K562 (cell line): ENCODE data around the gene EHBP1. TPM values are rescaled to one million over a fixed set of nuclear protein-coding genes. Genes with fewer than 3 reads are reported as not detected.

Source experiments
- ATAC-seq: fragments of 200-7000 bp; cut with Tn5 transposase; 3 replicates; pipeline ENCODE4 v1.9.1; 2020; ENCODE audit warnings: moderate library complexity
- BruUV-seq: library from RNA; stranded (reverse); fragments of 400-500 nt; replicated peaks from 2 replicates; lab custom pipeline; 2021; lab: Mats Ljungman, UMichigan
- CTCF ChIA-PET: fragments of 300-600 bp; formaldehyde crosslinking; extraction: SDS; loops from one replicate; lab custom pipeline; 2021; ENCODE audit warnings: low intra/inter-chr PET ratio; lab: Yijun Ruan, JAX
- POLR2A ChIA-PET: fragments of 300-600, 350-650 bp; sonication (Branson Sonifier 250); formaldehyde crosslinking; extraction: SDS; loops from one replicate; lab custom pipeline; 2021; ENCODE audit warnings: antibody characterized with exemption, inconsistent platforms; lab: Yijun Ruan, JAX
- DNase-seq, 4 experiments: peaks; one replicate each; pipeline versions ENCODE4 v3.0.0 to v3.0.0-alpha.2; 2011 to 2018; ENCODE audit warnings: low spot score in 3 of 4, mixed read lengths in 3 of 4; ENCODE audit errors: extremely low read depth in 1 of 4
- FAIRE-seq: peaks from 2 replicates; lab custom pipeline; 2011; peaks lifted over from hg19 to GRCh38; lab: Jason Lieb, UNC
- H2AFZ ChIP-seq: 2 replicates; pipeline ENCODE4 v1.6.0; 2011; ENCODE audit warnings: low read depth, low read length, control low read depth, inconsistent platforms
- H3K27ac ChIP-seq: fragments of 200-600 bp; 3 replicates; pipeline ENCODE4 v1.8.0; 2011; ENCODE audit warnings: low read depth, mild to moderate bottlenecking, control low read depth, inconsistent platforms, low read length, moderate library complexity, mixed read lengths; ENCODE audit errors: extremely low read depth
- H3K27me3 ChIP-seq, 2 experiments: fragments of 300-600 bp in 1 of 2; 2 replicates in 1 of 2; 3 replicates in 1 of 2; pipeline versions ENCODE4 v1.6.0 to v1.8.0; 2011; ENCODE audit warnings: inconsistent platforms in 2 of 2, low read length in 2 of 2, mild to moderate bottlenecking in 1 of 2, mixed read lengths in 1 of 2, moderate library complexity in 1 of 2; ENCODE audit not compliant: control insufficient read depth in 2 of 2, insufficient read depth in 2 of 2
- H3K36me3 ChIP-seq: fragments of 300-600 bp; 3 replicates; pipeline ENCODE4 v1.8.0; 2011; ENCODE audit warnings: mild to moderate bottlenecking, low read length, inconsistent platforms; ENCODE audit not compliant: control insufficient read depth, insufficient read depth
- H3K4me1 ChIP-seq, 2 experiments: fragments of 200-600 bp in 1 of 2; replicated peaks in 1 of 2; 2 replicates in 1 of 2; 3 replicates in 1 of 2; pipeline versions ENCODE4 v1.5.1 to v1.8.0; 2011; ENCODE audit warnings: inconsistent platforms in 2 of 2, low read length in 2 of 2, mild to moderate bottlenecking in 1 of 2, mixed read lengths in 1 of 2, moderate library complexity in 1 of 2; ENCODE audit not compliant: control insufficient read depth in 2 of 2, insufficient read depth in 2 of 2
- H3K4me2 ChIP-seq: 2 replicates; pipeline ENCODE4 v1.6.1; 2011; ENCODE audit warnings: low read length, control low read depth, inconsistent platforms, mixed read lengths; ENCODE audit not compliant: insufficient read depth
- H3K4me3 ChIP-seq: fragments of 200-600 bp; sonication (generic), shearing (Covaris generic); 2 replicates; pipeline ENCODE4 v1.5.1; 2016; ENCODE audit warnings: control low read depth, inconsistent platforms
- H3K79me2 ChIP-seq: fragments of 200-600 bp; 3 replicates; pipeline ENCODE4 v1.8.0; 2011; ENCODE audit warnings: low read length, inconsistent platforms; ENCODE audit not compliant: control insufficient read depth, insufficient read depth
- H3K9ac ChIP-seq, 2 experiments: 2 replicates each; pipeline versions ENCODE4 v1.6.0 to v1.6.1; 2011; ENCODE audit warnings: low read depth in 2 of 2, low read length in 2 of 2, control low read depth in 1 of 2, inconsistent platforms in 1 of 2, mild to moderate bottlenecking in 1 of 2, mixed read lengths in 1 of 2; ENCODE audit not compliant: insufficient read depth in 1 of 2
- H3K9me1 ChIP-seq: one replicate; pipeline ENCODE4 v1.6.0; 2011; ENCODE audit warnings: inconsistent platforms, mild to moderate bottlenecking, low read length, moderate library complexity; ENCODE audit not compliant: control insufficient read depth, insufficient read depth
- H3K9me3 ChIP-seq: replicated peaks from 2 replicates; pipeline ENCODE4 v1.5.1; 2011; ENCODE audit warnings: low read depth, low read length, inconsistent platforms; ENCODE audit not compliant: control insufficient read depth, insufficient read depth
- H4K20me1 ChIP-seq: replicated peaks from 2 replicates; pipeline ENCODE4 v1.6.1; 2011; ENCODE audit warnings: low read length, inconsistent platforms, mixed read lengths; ENCODE audit not compliant: control insufficient read depth, insufficient read depth
- ADNP ChIP-seq: fragments of 200-800 bp; sonication (Bioruptor generic); IDR thresholded peaks from 2 replicates; pipeline ENCODE4 v1.6.1; 2016; ENCODE audit warnings: missing genetic modification characterization, missing compliant biosample characterization
- ARID2 ChIP-seq: fragments of 450-650 bp; IDR thresholded peaks from 2 replicates; pipeline ENCODE4 v1.6.1; 2017; ENCODE audit warnings: antibody characterized with exemption, mild to moderate bottlenecking
- CBX3 ChIP-seq, 2 experiments: IDR thresholded peaks; 1 replicate in 1 of 2; 2 replicates in 1 of 2; pipeline ENCODE4 v1.6.1; 2012; ENCODE audit warnings: inconsistent platforms in 2 of 2, low read length in 2 of 2, borderline replicate concordance in 1 of 2, control low read depth in 1 of 2
- HDAC8 ChIP-seq: fragments of 450-650 bp; IDR thresholded peaks from 2 replicates; pipeline ENCODE4 v1.6.1; 2016; ENCODE audit warnings: mild to moderate bottlenecking, missing genetic modification characterization, moderate library complexity, missing compliant biosample characterization
- JUNB ChIP-seq: fragments of 450-650 bp; formaldehyde crosslinking; conservative IDR thresholded peaks from 2 replicates; pipeline ENCODE4 v1.4.0; 2020; ENCODE audit warnings: mild to moderate bottlenecking
- JUND ChIP-seq, 2 experiments: IDR thresholded peaks; 2 replicates in 1 of 2; 3 replicates in 1 of 2; pipeline ENCODE4 v1.6.1; 2011; ENCODE audit warnings: borderline replicate concordance in 2 of 2, low read depth in 2 of 2, low read length in 2 of 2, improper control_type of control experiment in 1 of 2, missing biosample characterization in 1 of 2, missing genetic modification characterization in 1 of 2, missing genetic modification reagents in 1 of 2
- RAD21 ChIP-seq, 2 experiments: fragments of 250-450 bp in 1 of 2; fragments of 450-650 bp in 1 of 2; sonication (Bioruptor Pico) in 1 of 2; formaldehyde crosslinking in 1 of 2; IDR thresholded peaks in 1 of 2; conservative IDR thresholded peaks in 1 of 2; 2 replicates each; pipeline versions ENCODE4 v1.4.0 to v1.8.0; 2020 to 2022; ENCODE audit warnings: mild to moderate bottlenecking in 2 of 2, moderate library complexity in 1 of 2
- ZNF263 ChIP-seq: sonication (generic); formaldehyde crosslinking; IDR thresholded peaks from 2 replicates; pipeline ENCODE4 v1.8.0; 2022; ENCODE audit warnings: mild to moderate bottlenecking, missing genetic modification reagents, borderline replicate concordance
- WGBS: fragments of 100-300 bp; shearing (Covaris generic); methylation state at CpG from one replicate; pipeline ENCODE4 v1.1.6; 2016; ENCODE audit warnings: low coverage, mixed read lengths; ENCODE audit not compliant: insufficient coverage; ENCODE audit errors: missing lambda C conversion rate; 5-methylcytosine and 5-hydroxymethylcytosine counted together
- in situ Hi-C: fragments of 300-500 bp; cut with MboI; formaldehyde crosslinking; loops from 4 replicates; pipeline ENCODE4 v1.15.0; 2018; ENCODE audit warnings: inconsistent platforms, mixed read lengths
- intact Hi-C: fragments of 100-400 bp; cut with micrococcal nuclease; formaldehyde crosslinking; loops from 2 replicates; pipeline ENCODE4 v1.14.2; 2022
- polyA plus RNA-seq, 8 experiments: library from polyadenylated mRNA; depleted of rRNA in 4 of 8; stranded (reverse) in 5 of 8; unstranded in 3 of 8; fragments of >200 nt; fragmentation: Nextera tagmentation in 2 of 8; fragmentation: Illumina TruSeq in 1 of 8; extraction: Ambion mirVana in 2 of 8; extraction: Trizol in 1 of 8; gene quantifications; 2 replicates each; pipeline versions ENCODE4 v1.2.1 to v1.2.3, GENCODE V29; 2011 to 2014; ENCODE audit warnings: inconsistent platforms in 1 of 8, missing spikeins in 1 of 8
- total RNA-seq, 7 experiments: library from RNA; depleted of rRNA in 6 of 7; stranded (reverse); fragments of >200 nt in 6 of 7; fragmentation: Illumina TruSeq in 2 of 7; extraction: Trizol in 2 of 7; gene quantifications; 2 replicates each; pipeline versions ENCODE4 v1.2.1 to v1.2.3, GENCODE V29; 2011 to 2021; ENCODE audit warnings: low replicate concordance in 1 of 7
- TF ChIP-seq, protein P1 (sequence below): fragments of 450-650 bp; formaldehyde crosslinking; conservative IDR thresholded peaks from 2 replicates; pipeline ENCODE4 v1.4.0; 2022; ENCODE audit warnings: mild to moderate bottlenecking, missing genetic modification characterization
- TF ChIP-seq, protein P2 (sequence below): sonication (generic); formaldehyde crosslinking; IDR thresholded peaks from 2 replicates; pipeline ENCODE4 v1.8.0; 2022; ENCODE audit warnings: mild to moderate bottlenecking, low read depth, missing genetic modification reagents
- TF ChIP-seq, protein P3 (sequence below): fragments of 250-450 bp; sonication (Bioruptor Pico); IDR thresholded peaks from 2 replicates; pipeline ENCODE4 v1.4.0; 2020

EHBP1 gene
- total and polyA plus RNA-seq, 9 of the 15 experiments (the other 6 are each of a cell fraction or from before 2014, with no cell fraction given) = 8.9 to 26.6 (median 19.3) TPM

DNA sequence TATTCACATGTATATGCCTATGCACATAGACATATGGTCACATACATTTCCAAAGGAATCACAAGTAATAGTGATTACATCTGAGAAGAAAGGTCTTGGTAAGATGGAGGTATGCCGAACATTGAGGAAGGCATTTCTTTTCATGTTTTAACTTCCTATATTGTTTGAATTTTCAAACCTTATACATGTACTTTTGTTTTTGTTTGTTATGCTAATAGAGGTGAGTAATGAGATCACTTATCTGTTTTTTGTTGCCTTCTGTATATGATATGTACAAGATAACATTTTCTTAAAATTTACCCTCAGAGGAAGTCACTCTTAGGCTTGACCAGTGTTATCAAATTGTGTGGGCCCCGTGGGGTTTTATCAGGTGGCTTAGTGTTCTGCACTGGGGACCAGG is 178.6 kb downstream of the EHBP1 start (continued):
- no peak for TF ChIP-seq ADNP

- POLR2A ChIA-PET = no interaction called here
- Histone ChIP-seq H3K4me2 (no peak overlapping the region), H3K9me1 (no peaks in the 10 kb centered on the region), H3K9me3 (no peaks in the 10 kb centered on the region), H3K36me3 (no peaks in the 10 kb centered on the region), H3K27ac (no peak overlapping the region), H3K27me3 (no peaks in the 10 kb centered on the region), H4K20me1 (no peaks in the 10 kb centered on the region), H2AFZ (no peak overlapping the region), H3K4me3 (no peak overlapping the region), H3K4me1 (no peaks in the 10 kb centered on the region), H3K9ac (no peak overlapping the region), H3K79me2 (no peaks in the 10 kb centered on the region)
- FAIRE-seq (no peak), ATAC-seq (no peak), DNase-seq (no peak)
- intact Hi-C loops (no loop called here), in situ Hi-C loops (no loop called here)
- CTCF ChIA-PET = no interaction called here
- 81% methylated on average over 1 of the region's 1 CpG for WGBS
- no TSS peak for BruUV-seq
- TF ChIP-seq, protein P1, sequence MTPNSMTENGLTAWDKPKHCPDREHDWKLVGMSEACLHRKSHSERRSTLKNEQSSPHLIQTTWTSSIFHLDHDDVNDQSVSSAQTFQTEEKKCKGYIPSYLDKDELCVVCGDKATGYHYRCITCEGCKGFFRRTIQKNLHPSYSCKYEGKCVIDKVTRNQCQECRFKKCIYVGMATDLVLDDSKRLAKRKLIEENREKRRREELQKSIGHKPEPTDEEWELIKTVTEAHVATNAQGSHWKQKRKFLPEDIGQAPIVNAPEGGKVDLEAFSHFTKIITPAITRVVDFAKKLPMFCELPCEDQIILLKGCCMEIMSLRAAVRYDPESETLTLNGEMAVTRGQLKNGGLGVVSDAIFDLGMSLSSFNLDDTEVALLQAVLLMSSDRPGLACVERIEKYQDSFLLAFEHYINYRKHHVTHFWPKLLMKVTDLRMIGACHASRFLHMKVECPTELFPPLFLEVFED = no peak
- TF ChIP-seq CBX3 (IDR thresholded peaks at IDR 0.05; ENCODE audit: borderline replicate concordance in 1 of 2, low read length in 2 of 2) (no peak), JUND (IDR thresholded peaks at IDR 0.05; ENCODE audit: borderline replicate concordance, low read depth, low read length) (no peak), JUND (tag; IDR thresholded peaks at IDR 0.05; ENCODE audit: borderline replicate concordance, low read depth, low read length) (no peak), RAD21 (CRISPR knock-in tag; conservative IDR thresholded peaks at IDR 0.05 in 1 of 2, IDR thresholded peaks at IDR 0.05 in 1 of 2) (no peak), JUNB (CRISPR knock-in tag) (no peak), HDAC8 (no peak), ZNF263 (CRISPR knock-in tag) (no peak), ARID2 (no peak)
- TF ChIP-seq, protein P2, sequence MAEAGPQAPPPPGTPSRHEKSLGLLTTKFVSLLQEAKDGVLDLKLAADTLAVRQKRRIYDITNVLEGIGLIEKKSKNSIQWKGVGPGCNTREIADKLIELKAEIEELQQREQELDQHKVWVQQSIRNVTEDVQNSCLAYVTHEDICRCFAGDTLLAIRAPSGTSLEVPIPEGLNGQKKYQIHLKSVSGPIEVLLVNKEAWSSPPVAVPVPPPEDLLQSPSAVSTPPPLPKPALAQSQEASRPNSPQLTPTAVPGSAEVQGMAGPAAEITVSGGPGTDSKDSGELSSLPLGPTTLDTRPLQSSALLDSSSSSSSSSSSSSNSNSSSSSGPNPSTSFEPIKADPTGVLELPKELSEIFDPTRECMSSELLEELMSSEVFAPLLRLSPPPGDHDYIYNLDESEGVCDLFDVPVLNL (CRISPR knock-in tag) = no peak
- TF ChIP-seq, protein P3, sequence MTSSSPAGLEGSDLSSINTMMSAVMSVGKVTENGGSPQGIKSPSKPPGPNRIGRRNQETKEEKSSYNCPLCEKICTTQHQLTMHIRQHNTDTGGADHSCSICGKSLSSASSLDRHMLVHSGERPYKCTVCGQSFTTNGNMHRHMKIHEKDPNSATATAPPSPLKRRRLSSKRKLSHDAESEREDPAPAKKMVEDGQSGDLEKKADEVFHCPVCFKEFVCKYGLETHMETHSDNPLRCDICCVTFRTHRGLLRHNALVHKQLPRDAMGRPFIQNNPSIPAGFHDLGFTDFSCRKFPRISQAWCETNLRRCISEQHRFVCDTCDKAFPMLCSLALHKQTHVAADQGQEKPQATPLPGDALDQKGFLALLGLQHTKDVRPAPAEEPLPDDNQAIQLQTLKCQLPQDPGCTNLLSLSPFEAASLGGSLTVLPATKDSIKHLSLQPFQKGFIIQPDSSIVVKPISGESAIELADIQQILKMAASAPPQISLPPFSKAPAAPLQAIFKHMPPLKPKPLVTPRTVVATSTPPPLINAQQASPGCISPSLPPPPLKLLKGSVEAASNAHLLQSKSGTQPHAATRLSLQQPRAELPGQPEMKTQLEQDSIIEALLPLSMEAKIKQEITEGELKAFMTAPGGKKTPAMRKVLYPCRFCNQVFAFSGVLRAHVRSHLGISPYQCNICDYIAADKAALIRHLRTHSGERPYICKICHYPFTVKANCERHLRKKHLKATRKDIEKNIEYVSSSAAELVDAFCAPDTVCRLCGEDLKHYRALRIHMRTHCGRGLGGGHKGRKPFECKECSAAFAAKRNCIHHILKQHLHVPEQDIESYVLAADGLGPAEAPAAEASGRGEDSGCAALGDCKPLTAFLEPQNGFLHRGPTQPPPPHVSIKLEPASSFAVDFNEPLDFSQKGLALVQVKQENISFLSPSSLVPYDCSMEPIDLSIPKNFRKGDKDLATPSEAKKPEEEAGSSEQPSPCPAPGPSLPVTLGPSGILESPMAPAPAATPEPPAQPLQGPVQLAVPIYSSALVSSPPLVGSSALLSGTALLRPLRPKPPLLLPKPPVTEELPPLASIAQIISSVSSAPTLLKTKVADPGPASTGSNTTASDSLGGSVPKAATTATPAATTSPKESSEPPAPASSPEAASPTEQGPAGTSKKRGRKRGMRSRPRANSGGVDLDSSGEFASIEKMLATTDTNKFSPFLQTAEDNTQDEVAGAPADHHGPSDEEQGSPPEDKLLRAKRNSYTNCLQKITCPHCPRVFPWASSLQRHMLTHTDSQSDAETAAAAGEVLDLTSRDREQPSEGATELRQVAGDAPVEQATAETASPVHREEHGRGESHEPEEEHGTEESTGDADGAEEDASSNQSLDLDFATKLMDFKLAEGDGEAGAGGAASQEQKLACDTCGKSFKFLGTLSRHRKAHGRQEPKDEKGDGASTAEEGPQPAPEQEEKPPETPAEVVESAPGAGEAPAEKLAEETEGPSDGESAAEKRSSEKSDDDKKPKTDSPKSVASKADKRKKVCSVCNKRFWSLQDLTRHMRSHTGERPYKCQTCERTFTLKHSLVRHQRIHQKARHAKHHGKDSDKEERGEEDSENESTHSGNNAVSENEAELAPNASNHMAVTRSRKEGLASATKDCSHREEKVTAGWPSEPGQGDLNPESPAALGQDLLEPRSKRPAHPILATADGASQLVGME = no peak
Observed at GRCh38 chr2:62884514-62884913, 179.0 kb downstream of the EHBP1 start.
